Stimulated activated CD4-positive, alpha-beta T cell treated with anti-CD3 and anti-CD28 coated beads, Interleukin-1b, Interleukin-23, amount 100 ng/mL, for 4 hours (primary cell): ENCODE measurements around the gene SH3GL1.

Experiments used
- DNase-seq, 2 donors: peaks; one replicate each; pipeline ENCODE4 v3.0.0-alpha.2; 2020; ENCODE audit warnings: low read depth in 2 of 2

Gene SH3GL1

GRCh38 chr19:4396949-4397783, 3.2 kb downstream of the SH3GL1 start:
- no peak for DNase-seq

DNA sequence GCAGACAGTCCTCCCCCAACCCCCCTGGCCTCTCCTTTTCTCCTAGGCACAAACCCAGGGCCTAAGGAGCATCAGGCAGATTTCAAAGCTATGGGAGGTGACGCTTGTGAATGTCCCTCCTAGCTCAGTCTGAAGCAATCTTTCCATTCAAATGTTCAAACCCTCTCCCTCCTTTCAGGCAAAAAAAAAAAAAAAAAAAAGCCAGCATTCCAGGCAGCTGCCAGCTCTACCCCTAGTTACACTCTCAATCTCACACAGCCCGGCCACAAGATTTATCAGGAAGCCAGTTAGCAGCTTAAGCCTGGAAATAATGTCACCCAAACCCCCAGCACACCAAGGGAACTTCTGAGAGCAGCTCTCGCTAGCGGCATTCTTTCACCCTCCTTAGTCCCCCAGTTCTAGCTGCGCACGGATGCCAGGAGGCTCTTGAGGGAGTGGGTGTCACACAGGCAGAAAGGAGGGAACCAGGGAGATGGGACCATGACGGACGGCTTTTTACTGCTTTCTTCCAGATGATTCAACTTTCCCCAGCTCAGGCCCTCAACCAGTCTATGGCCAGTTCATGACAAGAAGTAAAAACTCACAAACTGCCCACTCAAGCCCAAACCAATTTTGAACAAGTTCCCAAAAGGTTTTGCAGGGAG, 6.3 kb downstream of the SH3GL1 start:
- DNase-seq = no peak

GRCh38 chr19:4391701-4392483, 8.5 kb downstream of the SH3GL1 start:
- no peak for DNase-seq

GRCh38 chr19:4391306-4391693, 9.0 kb downstream of the SH3GL1 start:
- no peak for DNase-seq

GRCh38 chr19:4390567-4391305, 9.6 kb downstream of the SH3GL1 start:
- DNase-seq = no peak

GRCh38 chr19:4390017-4390566, 10.3 kb downstream of the SH3GL1 start:
- no peak for DNase-seq

DNA sequence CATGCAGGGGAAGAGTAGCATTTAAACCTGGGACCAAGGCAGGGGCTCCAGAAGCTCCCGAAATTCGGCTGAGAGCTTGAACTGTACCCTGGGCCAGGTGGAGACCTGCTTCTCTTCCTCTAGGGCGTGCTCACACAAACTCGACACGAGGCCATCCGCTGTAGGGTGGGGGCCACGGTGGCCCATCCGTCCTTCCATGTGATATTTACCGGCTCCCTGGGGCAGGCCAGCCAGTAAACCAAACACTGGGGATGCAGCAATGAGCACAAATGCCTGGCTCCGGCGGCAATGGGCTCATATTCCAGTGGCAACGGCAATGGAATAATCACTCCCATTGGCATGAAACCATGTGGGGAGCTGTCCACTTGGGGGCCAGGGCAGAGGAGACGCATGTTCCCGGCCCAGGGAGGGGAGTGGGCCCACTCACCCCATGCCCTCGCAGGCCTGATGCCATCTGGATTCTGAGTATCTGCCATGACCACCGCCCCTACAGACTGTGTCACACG, 10.8 kb downstream of the SH3GL1 start:
- DNase-seq = no peak

- no peak for DNase-seq
Observed at GRCh38 chr19:4389064-4389375, 11.3 kb downstream of the SH3GL1 start.

DNA sequence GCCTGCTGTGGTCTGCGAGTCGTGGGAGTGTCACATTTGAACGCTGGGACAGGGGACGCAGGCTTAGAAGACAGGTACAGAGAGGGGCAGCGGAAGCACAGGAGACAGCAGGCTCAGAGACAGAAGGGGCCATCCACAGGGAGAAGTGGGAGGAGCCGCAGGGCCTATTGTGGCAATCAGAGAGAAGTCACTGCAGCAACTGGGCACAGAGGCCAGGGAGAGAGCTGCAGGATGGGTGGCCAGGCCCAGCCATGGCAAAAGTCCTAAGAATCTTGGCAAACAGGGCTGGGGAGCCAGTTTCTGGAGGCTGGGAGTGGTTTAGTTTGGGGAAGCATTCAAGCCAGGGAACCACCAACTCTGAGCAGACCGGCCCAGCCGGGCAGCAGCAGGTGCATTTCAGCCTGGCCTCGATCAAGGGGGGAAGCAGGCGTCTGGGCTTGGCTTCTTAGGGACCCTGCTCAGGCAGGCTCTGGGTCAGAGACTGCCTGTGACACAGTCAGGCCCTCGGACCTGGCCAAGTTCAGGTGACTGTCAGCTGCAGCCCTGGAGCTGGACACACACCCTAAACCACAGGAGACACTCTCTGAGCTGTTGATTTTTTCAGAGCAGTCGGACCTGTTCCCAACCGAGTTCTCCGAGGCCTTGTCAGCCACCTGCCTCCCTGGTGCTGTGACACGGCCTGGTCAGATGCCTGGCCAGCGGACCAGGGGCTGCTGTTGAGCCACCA, 11.8 kb downstream of the SH3GL1 start:
- no peak for DNase-seq

DNA sequence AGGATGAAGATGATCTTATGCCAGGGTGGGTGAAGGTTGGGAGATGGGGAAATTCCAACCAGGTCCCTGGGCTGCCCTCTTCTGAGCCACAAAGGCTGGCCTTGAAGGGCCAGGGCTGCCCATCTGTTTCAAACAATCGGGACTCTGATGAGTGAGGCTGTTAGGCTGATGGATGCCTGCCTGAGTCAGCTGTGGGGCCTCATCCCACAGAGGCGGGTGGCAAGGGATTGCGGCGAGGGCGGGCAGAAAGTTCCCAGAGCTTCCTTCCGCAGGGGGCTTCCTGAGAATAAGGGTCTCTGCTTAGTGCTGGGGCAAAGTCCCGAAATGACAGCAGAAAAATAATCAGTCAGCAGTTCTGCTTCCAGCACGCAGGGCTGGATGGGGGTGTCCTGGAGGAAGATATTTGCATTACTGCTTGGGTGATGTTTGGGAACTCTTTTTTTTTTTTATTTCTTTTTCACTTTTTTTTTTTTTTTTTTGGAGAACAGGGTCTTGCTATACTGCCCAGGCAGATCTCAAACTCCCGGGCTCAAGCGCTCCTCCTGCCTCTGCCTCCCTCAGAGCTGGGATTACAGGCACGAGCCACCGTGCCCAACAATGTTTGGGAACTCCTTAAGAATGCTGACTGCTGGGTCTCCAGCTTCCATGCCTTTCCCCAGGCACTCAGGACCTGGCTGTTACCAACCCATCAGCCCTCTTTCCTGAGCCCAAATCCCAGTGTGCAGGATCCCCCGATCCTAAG, 14.1 kb downstream of the SH3GL1 start:
- no peak for DNase-seq

GRCh38 chr19:4385291-4386040, 14.9 kb downstream of the SH3GL1 start:
- no peak for DNase-seq

GRCh38 chr19:4380254-4380727, 20.1 kb downstream of the SH3GL1 start:
- peak; percentile 34 to 36 for DNase-seq

DNA sequence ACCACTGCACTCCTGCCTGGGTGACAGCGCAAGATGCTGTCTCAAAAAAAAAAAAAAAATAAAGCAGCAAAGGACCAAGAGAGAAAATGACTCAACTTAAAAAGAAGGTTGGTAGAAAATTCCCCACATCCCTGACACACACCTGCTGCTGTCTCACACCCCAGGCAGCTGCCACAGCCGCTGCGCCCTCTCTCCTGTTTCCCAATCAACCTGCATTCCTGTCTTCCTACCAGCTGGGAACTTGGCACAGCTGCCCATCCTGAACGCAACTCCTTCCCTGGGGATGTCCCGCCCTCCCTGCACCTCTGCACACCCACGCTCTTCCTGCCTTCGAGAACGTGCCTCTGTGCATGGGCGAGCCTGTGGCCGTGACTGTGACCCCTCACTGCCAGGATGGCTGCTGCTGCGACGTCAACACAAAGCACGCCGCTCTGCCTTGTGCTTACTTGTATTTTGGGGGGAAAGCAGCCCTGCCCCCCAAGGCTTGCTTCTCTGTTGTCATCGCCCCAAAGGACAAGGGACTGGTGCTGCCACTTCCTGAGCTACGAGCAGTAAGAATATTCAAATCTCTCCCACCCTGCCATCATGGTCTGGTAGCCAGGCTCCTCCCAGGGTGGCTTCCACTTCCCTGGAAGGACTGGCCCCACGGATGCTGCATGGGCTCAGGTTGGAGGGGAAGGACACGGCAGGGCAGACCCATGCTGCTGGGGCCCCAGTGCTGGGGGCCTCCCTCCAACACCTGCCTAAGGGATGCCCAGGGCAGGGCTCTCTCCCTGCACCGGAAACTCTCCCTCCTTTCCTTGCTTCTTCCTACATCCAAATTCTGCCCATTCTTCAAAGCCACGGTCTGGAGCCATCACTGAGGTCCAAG, 20.7 kb downstream of the SH3GL1 start:
- no peak for DNase-seq

DNA sequence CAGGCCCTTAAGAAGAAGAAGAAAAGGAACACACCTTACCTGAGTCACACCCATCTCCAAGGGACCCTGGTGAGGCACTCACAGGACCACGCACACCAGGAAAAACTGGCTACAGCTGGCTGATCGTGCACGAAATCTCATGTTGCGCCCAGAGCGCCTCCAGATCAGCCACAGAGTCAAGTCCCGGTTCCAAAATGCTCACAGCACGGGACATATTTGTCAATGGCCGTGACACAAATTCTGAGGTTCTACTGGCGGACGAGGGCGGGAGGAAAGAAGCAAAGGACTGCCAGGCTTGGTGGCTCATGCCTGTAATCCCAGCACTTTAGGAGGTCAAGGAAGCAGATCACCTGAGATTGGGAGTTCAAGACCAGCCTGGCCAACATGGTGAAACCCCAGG, 21.5 kb downstream of the SH3GL1 start:
- no peak for DNase-seq

DNA sequence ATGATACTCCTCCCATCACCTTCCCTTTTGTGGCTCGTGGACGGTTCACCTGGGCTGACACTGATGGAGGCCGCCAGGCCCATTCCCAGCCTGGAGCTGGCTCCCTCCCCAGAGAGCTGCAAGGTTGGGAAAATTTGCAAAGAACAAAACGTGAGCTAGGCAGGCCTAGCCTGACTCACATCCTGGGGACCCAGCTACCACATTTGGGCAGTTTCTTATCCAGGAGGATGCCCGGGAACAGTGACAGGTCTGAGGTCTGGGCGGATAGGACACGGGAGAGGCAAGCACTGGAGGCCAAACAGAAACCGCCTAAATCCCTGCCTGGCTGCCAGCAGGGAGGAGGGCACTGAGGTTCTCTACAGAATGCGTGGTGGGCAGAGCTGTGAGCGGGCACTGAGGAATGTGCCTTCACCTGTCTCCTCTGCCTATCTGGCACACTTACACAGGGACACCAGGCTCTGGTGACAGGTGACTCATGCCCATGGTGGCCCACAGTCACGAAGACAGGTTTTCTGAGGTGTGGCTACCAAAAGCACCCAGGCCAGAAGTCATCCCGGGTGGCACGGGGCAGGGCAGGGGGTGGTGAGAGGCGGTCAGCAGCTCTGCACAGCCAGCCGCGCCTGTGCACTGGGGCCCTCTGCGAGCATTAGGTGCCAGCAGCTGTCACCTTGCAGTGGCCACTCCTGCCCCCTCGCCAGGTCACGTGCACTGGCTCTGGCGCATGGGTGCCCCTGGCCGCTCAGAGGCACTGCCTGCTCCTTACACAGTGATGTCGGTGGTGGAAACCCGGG, 23.2 kb downstream of the SH3GL1 start:
- no peak for DNase-seq

DNA sequence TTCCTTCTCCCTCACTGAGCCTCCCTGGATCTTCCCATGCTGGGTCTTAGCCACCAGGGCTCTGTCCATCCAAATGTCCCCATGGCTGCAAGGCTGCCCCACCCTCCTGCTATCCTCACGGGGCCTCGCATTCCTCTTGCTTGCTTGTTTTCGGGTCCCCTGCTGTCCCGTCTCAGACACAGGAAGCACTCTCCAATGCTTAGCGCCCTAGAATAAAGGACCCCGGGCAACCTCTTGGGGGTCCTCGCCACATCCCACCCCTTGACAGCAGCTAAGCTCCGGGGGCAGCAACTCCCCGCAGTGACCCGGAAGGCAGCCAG, 23.7 kb downstream of the SH3GL1 start:
- DNase-seq = no peak

DNA sequence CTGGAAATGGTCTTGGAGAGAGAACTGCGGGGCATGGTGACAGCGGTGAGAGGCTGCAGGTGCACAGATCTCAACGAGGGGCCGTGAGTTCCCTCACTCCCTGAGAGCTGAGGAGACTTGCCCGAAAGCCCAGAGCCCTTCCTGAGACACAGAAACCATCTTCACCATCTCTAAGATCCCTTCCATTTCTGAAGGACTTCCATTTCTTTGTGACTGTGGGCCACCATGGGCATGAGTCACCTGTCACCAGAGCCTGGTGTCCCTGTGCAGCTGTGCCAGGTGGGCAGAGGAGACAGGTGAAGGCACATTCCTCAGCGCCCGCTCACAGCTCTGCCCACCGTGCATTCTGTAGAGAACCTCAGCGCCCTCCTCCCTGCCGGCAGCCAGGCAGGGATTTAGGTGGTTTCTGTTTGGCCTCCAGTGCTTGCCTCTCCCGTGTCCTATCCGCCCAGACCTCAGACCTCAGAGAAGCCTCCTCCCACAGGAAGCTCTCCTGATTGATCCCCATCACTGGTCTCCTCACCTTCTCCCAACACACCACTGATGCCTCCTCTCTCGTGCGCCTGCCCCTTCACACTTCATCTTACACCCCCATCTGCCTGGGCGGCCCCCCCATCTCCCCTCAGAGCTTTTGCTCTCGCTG, 24.2 kb downstream of the SH3GL1 start:
- no peak for DNase-seq
